PFSK-1 (cell line): Measurements from ENCODE around the gene ARAP1.

Source experiments
- POLR2AphosphoS5 ChIP-seq: IDR thresholded peaks from 2 replicates; pipeline ENCODE4 v1.6.1; 2012; ENCODE audit warnings: low read depth, mild to moderate bottlenecking, control low read depth, low read length, moderate library complexity
- TF ChIP-seq, protein P1 (sequence below), 2 experiments: IDR thresholded peaks; 2 replicates each; pipeline versions ENCODE4 v1.6.1 to v1.8.0; 2011 to 2012; ENCODE audit warnings: low read depth in 2 of 2, low read length in 2 of 2, control low read depth in 1 of 2, inconsistent platforms in 1 of 2, mild to moderate bottlenecking in 1 of 2, moderate library complexity in 1 of 2; ENCODE audit not compliant: insufficient read depth in 1 of 2

DNA sequence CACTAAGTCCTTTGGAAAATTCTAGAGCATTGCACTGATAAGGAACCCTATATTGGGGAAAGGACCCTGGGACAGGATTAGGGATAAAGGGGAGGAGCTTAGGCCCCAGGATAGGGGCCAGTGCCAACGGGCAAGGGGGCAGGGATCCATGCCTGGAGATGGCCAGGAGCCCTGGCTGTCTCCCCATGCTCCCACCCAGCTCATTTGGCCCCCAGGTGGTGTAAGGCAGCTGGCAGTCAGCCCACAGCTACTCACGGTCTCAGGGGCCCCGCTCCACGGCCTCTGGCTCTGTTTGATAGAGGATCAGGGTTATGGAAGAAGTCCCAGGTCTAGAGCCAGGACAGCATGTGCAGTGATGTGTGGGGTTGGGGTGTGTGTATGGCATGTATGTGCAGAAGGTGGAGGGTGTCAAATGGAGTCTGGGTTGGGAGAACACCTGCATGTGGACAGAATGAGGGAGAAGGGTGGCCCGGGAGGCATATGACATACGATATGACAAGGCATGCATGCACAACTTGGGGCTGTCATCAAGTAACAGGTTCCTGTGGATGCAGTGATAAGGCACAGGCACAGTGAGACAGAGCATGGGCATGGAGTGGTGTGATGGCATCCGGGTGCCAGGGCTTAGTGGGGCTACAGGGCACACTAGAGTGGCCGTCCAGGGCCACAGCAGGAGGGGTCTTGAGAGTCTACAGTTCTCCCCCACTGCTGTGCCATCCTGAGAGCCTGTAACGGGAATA, 59.5 kb downstream of the ARAP1 start:
- TF ChIP-seq POLR2AphosphoS5: no peak
- TF ChIP-seq, protein P1, sequence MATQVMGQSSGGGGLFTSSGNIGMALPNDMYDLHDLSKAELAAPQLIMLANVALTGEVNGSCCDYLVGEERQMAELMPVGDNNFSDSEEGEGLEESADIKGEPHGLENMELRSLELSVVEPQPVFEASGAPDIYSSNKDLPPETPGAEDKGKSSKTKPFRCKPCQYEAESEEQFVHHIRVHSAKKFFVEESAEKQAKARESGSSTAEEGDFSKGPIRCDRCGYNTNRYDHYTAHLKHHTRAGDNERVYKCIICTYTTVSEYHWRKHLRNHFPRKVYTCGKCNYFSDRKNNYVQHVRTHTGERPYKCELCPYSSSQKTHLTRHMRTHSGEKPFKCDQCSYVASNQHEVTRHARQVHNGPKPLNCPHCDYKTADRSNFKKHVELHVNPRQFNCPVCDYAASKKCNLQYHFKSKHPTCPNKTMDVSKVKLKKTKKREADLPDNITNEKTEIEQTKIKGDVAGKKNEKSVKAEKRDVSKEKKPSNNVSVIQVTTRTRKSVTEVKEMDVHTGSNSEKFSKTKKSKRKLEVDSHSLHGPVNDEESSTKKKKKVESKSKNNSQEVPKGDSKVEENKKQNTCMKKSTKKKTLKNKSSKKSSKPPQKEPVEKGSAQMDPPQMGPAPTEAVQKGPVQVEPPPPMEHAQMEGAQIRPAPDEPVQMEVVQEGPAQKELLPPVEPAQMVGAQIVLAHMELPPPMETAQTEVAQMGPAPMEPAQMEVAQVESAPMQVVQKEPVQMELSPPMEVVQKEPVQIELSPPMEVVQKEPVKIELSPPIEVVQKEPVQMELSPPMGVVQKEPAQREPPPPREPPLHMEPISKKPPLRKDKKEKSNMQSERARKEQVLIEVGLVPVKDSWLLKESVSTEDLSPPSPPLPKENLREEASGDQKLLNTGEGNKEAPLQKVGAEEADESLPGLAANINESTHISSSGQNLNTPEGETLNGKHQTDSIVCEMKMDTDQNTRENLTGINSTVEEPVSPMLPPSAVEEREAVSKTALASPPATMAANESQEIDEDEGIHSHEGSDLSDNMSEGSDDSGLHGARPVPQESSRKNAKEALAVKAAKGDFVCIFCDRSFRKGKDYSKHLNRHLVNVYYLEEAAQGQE (IDR thresholded peaks at IDR 0.05; ENCODE audit: insufficient read depth in 1 of 2, low read depth in 2 of 2, low read length in 2 of 2): no peak
